Activated CD4-positive, alpha-beta T cell treated with anti-CD3 and anti-CD28 coated beads, Interleukin-2, amount 50 U/mL, for 16 hours (primary cell): Measurements from ENCODE around the gene DUS3L.
A peak's percentile ranks its signal among the peaks of the same experiment; 100 is the strongest.

ENCODE experiments used
- DNase-seq: peaks from one replicate; pipeline ENCODE4 v3.0.0-alpha.2; 2020

DUS3L gene, protein sequence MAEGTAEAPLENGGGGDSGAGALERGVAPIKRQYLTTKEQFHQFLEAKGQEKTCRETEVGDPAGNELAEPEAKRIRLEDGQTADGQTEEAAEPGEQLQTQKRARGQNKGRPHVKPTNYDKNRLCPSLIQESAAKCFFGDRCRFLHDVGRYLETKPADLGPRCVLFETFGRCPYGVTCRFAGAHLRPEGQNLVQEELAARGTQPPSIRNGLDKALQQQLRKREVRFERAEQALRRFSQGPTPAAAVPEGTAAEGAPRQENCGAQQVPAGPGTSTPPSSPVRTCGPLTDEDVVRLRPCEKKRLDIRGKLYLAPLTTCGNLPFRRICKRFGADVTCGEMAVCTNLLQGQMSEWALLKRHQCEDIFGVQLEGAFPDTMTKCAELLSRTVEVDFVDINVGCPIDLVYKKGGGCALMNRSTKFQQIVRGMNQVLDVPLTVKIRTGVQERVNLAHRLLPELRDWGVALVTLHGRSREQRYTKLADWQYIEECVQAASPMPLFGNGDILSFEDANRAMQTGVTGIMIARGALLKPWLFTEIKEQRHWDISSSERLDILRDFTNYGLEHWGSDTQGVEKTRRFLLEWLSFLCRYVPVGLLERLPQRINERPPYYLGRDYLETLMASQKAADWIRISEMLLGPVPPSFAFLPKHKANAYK

DNA sequence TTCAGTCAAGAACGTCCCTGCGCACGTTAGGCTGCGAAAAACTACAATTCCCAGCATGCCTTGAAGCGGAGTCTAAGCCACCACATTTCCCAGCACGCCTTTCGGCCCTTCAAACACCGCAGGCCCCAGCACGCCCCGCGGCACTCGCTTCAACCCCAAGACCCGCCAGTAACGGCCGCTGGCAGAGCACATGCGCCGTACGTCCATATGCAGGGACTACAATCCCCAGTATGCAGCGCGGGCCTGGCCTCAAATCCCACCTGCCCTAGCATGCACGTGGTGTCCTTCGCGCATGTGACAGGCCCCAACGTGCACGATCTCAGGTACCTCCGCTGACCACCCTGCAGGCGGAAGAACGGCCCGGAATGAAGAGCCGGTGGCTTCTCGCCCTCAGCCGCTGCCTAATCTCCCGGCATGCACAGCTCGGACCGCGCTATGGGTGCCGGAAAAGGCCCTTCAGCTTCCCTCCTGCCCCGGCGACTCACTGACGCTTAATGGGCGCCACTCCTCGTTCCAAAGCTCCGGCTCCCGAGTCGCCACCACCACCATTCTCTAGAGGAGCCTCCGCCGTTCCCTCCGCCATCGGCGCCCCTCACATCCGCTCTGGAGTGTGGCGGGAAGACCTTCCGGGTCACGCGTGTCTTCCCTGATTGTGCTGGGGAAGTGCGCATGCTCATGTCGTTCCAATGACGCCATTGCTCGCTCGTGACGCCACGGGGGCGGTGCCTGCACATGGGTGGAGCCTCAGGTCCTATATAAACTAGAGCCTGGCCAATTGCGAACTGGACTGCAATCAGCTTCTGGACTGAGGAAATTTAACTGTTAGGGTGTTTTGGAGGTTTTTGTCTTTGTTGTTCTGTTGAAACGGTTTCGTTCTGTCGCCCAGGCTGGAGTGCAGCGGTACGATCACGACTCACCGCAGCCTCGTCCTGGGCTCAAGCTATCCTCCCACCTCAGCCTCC lies at the start of gene DUS3L:
Gene DUS3L (minus strand): TSS at position 605 of the 962 bp plus-strand sequence. CDS start 22 bp downstream, at position 583.
- peak; percentile 98 for DNase-seq

DNA sequence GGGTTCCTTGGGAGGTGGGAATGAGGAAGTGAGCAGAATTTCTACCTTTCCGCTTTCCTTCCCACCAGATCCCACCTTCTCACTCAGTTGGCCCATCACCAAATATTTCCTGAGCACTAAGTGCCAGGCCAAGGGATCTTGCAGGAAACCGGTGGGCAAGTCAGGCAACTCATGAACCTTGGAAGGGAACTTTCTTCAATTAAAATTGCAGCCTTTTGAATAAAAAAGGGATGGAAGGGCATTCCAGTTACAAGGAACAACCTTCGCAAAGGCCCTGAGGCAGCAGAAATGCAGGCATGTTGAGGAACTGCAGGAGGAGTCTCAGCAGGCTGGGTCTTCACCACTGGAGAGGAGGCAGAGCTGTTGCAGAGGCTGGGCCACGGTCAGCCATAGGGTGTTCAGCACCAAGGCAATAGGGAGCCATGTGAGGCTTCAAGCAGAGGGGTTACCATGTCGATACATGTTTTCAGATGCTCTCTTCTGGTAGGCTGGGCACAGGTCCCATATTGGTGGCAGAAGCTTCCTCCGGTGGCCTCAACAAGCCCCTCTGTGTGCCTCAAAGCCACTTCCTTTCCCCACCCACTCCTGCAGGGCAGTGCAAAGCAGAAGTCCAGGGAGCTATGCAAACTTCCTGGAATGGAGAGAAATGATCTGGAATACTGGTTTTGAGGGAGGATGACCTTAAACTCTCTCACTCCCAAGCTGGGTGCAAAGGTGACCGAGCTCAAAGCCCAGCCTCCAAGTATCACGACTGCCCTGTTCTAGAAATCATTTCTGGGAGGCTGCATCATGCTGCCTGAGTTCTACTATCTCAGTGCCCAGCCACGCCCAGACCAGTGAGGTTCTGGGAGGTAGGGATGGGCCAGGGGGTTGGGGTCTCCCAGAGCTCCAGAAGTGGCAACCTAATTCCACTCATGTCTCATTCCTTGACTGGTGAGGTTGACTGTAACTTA lies 48.4 kb upstream of the DUS3L start, which contains the start of gene FUT6:
Gene FUT6 (minus strand): TSS at position 638 of the 953 bp plus-strand sequence. CDS start 7,135 bp downstream, outside the sequence.
- no peak for DNase-seq

DNA sequence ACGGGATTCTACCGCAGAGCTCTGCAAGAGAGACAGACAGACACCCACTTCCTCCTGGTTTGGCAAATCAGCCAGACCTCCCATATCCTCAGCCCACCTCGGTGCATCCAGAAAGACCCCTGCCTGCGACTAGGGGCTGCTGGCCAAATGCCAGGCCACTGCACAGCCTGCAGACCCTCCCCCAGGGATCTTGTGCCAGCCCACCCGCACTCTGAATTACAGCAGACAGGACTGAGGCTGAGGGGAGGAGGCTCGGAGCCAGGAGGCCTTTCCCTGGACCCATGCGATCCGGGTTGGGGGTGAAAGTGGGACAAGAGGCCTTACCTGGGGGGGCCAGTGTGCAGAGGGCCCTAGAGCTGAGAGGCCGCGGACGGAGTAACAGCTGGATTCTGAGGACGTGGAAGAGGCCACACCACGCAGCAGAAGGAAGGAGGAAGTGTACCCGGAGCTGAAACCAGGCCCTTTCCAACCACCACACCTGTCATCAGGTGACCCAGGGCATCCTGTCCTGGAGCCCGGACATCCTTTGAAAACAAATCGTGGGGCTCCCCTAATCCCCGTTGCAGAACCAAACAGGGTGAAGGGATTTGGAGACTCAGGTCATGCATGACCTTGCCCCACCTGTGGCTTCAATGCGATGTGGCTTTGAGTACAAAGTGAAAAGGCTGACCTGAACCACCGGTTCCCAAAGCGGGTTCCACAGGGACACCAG lies 47.5 kb upstream of the DUS3L start:
- DNase-seq: no peak

DNA sequence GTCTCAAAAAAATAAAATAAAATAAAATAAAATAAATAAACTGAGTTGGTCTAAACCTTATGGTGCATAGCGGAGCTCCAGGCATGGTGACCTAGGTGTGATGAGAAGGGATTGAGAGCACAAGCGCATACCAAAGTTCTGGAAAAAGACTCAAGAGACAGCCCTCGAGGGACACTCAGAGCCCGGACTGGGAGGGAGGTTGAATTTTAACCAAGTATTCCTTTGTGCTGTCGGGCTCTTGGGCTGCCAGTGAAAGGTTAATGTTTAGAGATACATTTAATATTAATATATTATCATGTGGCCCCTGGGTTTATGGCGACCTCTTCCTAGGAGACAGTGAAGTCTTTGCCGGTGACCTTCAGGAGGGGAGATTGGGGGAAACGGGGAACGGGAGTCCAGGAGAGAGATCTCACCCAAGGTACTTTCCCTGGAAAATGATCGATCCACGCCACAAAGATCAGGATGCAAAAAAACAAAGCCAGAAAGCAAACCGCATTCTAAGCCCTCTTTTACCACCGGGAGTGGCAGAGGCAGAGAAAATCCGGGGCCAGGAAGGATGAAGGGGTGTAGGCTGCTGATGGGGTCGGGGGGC lies 46.9 kb upstream of the DUS3L start:
- DNase-seq: no peak

DNA sequence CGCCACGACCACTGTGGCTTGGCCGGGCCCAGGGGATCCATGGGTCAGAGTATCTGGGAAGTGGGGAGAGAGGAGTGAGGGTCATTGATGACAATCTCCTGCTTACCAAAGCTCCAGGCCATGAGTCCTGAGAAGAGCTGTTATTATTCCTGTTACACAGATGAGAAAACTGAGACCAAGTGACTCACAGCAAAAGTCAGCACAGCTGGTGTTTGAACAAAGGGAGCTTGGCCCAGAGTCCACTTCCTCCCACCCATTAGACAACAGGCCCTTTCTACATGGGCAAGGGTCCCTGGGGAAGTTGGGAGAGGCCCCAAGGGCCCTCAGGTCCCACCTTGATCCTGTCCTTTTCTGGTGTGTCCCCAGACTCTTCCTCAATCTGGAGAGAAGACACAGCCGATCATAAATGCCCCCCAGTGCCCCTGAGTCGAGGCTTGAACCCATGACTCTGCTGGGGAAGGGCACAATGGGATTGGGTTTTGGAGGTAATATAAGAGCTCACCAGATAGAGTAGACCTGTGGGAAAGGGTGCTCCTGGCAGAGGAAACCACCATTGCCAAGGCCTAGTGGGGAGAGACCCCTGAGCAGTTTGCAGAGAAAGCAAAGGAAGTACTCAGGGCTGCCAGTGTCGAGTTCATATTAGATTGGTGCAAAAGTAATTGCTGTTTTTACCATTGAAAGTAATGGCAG lies 41.7 kb upstream of the DUS3L start:
- no peak for DNase-seq

DNA sequence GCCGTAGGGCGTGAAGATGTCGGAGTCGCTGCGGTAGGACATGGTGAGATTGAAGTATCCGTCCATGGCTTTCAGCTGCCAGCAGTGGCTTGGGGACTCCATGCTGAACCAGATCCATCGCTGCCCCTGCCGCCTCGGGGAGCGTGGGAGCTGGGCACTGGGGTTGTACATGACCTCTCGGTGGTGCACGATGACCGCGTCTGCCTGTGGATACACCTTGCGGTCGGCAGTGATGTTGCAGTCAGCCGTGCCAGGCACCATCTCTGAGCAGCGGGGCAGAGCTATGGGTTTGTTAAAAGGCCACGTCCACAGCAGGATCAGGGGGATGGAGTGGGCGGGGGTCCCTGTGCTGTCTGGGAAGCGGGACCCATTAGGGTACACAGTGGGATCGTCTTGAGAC lies 41.1 kb upstream of the DUS3L start:
- no peak for DNase-seq

DNA sequence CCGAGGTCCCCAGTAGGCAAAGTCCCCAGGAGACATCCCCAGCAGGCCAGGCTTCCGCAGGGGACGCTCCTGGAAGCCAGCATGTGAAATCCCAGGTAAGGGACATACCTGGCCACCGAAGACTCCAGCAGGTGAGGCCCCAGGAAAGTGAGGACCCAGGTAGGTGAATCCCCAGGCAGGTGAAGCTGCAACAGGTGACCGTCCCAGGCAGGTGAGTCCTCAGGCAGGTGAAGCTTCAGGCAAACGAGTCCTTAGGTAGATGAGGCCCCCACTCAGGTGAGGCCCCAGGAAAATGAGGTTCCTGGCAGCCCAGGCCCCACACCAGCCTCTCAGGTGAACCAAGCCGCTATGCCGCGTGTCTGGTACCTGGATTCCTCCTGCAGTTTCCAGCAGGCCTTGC lies 40.2 kb upstream of the DUS3L start:
- DNase-seq: no peak

DNA sequence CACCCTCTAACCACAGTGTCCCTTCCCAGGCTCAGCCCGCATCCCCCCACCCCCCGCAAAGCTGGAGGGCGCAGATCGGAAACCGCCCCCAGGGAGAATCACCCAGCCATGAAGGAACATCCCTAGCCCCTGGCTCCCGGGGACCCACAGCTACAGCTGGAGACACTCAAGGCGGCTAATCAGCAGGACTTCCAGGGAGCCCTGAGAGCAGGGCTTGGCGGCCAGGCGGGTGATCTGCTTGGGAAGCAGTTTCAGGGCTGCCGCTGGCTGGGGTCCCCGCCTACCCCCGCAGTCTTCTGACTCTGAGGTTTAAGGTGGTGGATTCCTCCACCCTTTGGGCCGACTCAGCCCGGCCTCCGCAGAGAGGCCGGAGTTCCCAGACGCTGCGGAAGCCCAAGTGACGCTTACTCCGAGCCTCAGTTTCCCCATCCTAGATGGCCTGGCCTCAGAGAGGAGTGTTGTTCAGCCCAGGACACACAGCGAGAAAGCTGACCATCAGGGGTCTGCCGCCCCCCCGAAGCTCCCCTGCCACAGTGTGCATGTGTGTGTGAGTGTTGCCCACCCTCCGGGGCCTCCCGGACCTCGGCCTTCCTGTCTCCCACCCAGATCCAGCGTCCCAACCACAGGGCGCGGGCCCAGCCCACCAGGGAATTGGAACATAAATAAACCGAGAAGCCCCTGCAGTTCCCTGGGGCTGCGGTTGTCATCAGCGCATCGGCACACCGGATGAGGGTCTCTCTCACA lies 38.8 kb upstream of the DUS3L start:
- no peak for DNase-seq

DNA sequence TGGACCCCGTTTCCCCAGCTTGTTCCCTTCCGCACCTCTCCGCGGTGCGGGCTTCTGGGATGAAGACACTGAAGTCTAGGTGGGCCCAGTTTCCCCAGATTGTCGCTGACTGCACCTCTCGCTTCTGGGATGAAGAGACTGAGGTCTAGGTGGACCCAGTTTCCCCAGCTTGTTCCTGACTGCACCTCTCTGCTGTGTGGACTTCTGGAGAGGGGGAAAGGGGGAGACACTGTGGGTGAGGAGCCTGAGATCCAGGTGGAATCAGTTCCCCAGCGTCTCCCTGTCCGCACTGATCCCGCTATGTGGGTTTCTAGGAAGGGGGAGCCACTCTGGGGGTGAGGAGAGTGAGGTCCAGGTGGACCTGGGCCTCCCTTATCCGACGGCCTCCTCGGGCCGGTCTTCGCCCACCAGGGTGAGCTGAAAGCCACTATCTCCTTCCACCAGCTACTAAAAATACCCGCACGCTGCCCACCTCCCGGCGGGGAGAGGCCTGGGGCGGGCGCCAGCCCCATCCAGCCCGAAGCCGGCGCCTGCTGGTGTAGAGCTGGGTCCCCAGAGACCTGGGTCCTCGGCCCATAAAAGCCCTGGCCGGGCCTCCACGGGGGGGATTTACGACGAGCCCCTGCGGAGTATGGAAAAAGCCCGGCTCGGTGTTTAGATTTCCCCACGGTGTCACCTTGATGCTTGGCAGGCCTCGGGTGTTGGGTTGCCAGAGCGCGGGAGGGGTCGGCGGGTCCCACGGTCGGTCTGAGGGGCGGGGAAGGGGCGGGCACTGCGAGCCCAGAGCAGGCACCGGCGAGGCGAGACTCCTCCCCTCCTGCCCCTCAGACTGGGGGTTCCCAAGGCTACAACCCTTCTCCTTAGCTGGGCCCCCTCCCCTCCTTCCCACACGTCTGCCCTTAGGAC lies 38.0 kb upstream of the DUS3L start:
- peak; percentile 28 for DNase-seq

DNA sequence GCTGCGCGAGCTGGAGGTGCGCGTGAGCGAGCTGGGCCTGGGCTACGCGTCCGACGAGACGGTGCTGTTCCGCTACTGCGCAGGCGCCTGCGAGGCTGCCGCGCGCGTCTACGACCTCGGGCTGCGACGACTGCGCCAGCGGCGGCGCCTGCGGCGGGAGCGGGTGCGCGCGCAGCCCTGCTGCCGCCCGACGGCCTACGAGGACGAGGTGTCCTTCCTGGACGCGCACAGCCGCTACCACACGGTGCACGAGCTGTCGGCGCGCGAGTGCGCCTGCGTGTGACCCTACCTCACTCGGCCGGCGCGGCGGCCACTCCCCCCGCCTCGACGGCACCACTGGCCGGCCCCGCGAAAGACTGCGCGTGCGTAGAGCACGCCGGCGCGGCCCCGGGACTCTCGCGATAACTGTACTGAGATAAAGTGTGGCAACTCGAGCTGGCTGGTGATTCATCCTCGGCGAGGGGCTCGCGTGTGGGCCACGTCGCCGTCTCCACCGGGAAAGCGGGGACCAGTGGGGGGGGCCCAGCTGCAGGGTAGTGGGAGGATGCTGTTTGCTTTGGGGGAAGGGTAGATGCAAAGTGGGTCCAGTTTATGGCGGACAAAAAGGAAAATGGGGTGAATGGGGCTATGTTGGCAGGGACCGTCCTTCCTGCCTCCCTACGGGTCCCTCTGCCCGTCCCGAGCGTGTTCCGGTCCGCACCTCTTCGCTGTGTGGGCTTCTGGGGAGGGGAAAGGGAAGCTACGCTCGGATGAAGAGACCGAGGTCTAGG lies 37.1 kb upstream of the DUS3L start:
- DNase-seq: peak; percentile 98

DNA sequence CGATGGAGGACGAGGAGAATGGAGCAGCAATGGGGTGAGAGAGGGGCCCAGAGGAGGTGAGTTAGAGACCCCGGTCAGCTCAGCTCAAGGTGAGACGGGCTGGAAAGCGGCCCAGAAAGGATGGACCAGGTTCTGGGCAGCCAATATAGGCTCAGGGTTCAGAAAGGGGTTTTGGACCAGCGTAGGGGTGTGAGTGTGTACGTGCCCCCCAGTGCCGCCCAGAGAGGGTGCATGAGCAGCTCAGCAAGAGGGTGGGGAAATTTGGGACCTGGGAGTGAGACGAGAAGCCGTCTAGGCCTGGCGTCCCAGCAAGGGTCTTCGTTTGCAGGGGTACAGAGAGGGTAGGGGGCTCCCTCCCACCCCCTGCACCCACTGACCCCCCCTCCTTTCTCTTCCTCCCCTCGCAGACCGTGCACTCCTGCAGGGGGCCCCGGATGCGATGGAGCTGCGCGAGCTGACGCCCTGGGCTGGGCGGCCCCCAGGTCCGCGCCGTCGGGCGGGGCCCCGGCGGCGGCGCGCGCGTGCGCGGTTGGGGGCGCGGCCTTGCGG lies 36.5 kb upstream of the DUS3L start:
- no peak for DNase-seq

DNA sequence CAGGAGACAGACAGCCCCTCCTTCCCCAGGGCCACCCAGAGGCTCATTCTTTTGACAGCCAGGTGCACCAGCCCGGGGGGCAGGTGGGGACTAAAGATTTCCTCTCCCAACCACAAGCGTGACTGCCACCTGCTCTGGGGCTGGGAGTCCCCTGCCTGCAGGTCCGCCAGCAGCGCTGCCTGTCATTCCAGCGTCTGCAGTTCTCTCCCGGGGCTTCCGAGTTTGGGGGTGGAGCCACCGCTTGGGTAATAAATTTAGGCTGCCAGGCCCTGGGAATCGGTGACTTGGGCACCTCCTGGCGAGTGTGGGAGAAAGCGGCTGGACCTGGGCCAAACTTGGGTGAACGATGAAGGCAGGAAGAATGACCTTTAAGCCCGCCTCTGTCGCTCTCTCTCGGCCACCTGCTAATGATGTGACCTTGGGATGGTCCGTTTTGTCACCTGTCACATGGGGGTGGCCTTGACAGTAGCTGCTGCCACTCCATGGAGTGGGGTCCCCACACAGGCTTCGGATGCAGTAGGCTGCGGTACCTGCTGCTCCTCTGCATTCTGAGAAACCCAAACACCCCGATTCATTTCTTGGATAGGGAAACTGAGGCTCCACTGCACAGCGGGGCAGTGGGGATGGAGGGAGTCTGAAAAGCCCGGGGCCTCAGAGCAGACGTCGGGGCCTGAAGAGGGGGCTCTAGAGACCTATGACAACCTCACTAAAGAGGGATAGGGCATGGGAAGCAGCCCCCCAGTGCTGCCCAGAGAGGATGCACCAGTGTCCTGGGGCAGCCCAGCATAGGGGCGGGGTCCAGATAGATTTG lies 35.8 kb upstream of the DUS3L start:
- DNase-seq: no peak

DNA sequence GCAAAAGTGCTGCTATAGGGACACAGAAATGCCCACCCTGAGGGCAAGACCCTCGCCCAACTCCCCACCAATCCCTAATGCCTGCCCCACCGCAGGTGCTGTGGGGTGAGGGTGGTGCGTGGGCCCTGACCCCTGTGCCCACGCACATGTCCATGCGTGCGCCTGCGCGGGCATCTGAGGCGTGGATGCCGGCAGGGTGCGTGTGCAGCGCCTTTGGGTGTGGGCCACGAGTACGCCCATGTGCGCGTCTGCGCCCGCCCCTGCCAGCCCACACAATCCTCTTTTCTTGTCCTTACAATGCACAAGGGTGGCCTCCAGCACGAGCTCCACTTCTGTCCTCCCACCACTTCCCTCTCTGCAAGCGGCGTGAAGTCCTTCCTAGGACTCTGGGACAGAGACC lies 34.2 kb upstream of the DUS3L start:
- DNase-seq: no peak

DNA sequence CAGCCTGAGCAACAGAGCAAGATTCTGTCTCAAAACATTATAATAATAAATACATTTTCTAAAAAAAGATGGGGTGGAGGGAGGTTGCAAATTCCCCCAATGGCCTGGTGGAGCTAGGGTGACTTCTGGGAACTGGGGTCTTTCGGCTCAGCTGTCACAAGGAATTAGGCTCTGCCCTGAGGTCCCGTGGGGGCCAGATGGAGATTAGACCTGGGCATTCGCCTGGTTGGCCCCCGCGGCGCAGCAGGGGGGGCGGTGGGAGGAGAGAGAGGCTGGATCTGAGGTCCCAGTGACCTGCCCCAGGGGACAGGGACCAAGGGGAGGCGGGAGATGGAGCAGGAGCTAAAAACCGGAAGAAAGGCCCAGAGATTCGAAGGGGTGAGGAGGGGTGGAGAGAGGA lies 33.8 kb upstream of the DUS3L start:
- no peak for DNase-seq

DNA sequence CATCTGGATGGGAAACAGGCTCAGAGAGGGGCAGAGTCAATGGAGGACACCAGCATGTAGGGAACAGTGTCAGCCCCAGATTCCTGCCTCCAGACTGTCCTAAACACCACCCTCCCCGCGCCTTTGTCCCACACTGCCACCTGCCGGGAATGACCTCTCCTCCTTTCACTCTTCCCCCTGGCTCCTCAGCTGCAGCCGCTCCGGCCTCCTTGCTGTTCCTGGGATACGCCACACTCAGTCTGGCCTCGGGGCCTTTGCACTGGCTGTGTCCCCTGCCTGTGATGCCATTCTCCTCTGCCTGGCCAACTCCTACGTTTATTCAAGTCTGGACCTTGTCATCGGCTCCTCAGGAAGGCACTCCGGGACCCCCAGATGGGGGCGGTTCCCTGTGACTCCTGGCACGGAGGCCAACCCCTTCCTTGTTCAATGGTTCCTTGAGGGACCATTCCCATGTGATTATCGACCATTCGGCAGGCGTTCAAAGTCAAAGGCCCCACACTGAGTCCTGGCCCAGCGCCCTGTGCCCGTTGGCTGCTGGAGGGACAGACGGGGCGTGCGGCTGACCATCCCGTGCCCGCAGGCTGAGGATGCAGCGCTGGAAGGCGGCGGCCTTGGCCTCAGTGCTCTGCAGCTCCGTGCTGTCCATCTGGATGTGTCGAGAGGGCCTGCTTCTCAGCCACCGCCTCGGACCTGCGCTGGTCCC lies 32.8 kb upstream of the DUS3L start:
- no peak for DNase-seq
